MM.1S (cell line): ENCODE data around the gene CYP46A1.

Experiments
- DNase-seq: peaks from one replicate; pipeline ENCODE4 v3.0.0-alpha.2; 2015
- H2AFZ ChIP-seq: fragments of 300-600 bp; sonication (generic); 2 replicates; pipeline ENCODE4 v1.6.0; 2016; ENCODE audit warnings: antibody characterized with exemption, low read length
- H3F3A ChIP-seq: fragments of 300-600 bp; sonication (generic); 2 replicates; pipeline ENCODE4 v1.6.1; 2016; ENCODE audit warnings: mild to moderate bottlenecking, antibody characterized with exemption, low read length, moderate library complexity, mixed read lengths; ENCODE audit not compliant: insufficient read depth
- H3K27ac ChIP-seq: fragments of 300-600 bp; sonication (generic); 2 replicates; pipeline ENCODE4 v1.5.1; 2016; ENCODE audit warnings: mild to moderate bottlenecking, low read length
- H3K27me3 ChIP-seq: fragments of 300-600 bp; sonication (generic); replicated peaks from 2 replicates; pipeline ENCODE4 v1.6.0; 2016; ENCODE audit warnings: low read length; ENCODE audit not compliant: insufficient read depth
- H3K36me3 ChIP-seq: fragments of 300-600 bp; sonication (generic); replicated peaks from 2 replicates; pipeline ENCODE4 v1.6.1; 2016; ENCODE audit warnings: mild to moderate bottlenecking, low read length, mixed read lengths; ENCODE audit not compliant: insufficient read depth
- H3K4me1 ChIP-seq: fragments of 300-600 bp; sonication (generic); 2 replicates; pipeline ENCODE4 v1.6.1; 2016; ENCODE audit warnings: low read length, mixed read lengths
- H3K4me2 ChIP-seq: fragments of 300-600 bp; sonication (generic); 2 replicates; pipeline ENCODE4 v1.6.0; 2016; ENCODE audit warnings: low read depth, low read length
- H3K4me3 ChIP-seq: fragments of 300-600 bp; sonication (generic); 2 replicates; pipeline ENCODE4 v1.5.1; 2016; ENCODE audit warnings: low read length, mixed read lengths
- H3K79me2 ChIP-seq: fragments of 300-600 bp; sonication (generic); 2 replicates; pipeline ENCODE4 v1.6.1; 2016; ENCODE audit warnings: mixed run types, low read length, mixed read lengths
- H3K9ac ChIP-seq: fragments of 300-600 bp; sonication (generic); 2 replicates; pipeline ENCODE4 v1.6.1; 2016; ENCODE audit warnings: low read length, mixed read lengths
- H3K9me2 ChIP-seq: fragments of 300-600 bp; sonication (generic); replicated peaks from 2 replicates; pipeline ENCODE4 v1.6.1; 2016; ENCODE audit warnings: mild to moderate bottlenecking, low read length, mixed read lengths; ENCODE audit not compliant: insufficient read depth
- H3K9me3 ChIP-seq: fragments of 300-600 bp; sonication (generic); replicated peaks from 2 replicates; pipeline ENCODE4 v1.6.1; 2016; ENCODE audit warnings: mild to moderate bottlenecking, low read length, mixed read lengths; ENCODE audit not compliant: insufficient read depth
- H4K20me1 ChIP-seq: fragments of 300-600 bp; sonication (generic); 2 replicates; pipeline ENCODE4 v1.6.1; 2016; ENCODE audit warnings: mild to moderate bottlenecking, low read length, moderate library complexity, mixed read lengths; ENCODE audit not compliant: insufficient read depth
- CTCF ChIP-seq: fragments of 300-600 bp; sonication (generic); IDR thresholded peaks from 2 replicates; pipeline ENCODE4 v1.5.1; 2016; ENCODE audit warnings: antibody characterized with exemption, low read length, mixed read lengths
- EZH2 ChIP-seq: fragments of 300-600 bp; sonication (generic); optimal IDR thresholded peaks from 2 replicates; pipeline ENCODE3; 2017; ENCODE audit warnings: low read depth, mild to moderate bottlenecking, antibody characterized with exemption, low read length, mixed read lengths
- EZH2phosphoT487 ChIP-seq: fragments of 300-600 bp; sonication (generic); IDR thresholded peaks from 2 replicates; pipeline ENCODE4 v1.6.1; 2018; ENCODE audit warnings: antibody characterized with exemption, low read length

CYP46A1 gene

DNA sequence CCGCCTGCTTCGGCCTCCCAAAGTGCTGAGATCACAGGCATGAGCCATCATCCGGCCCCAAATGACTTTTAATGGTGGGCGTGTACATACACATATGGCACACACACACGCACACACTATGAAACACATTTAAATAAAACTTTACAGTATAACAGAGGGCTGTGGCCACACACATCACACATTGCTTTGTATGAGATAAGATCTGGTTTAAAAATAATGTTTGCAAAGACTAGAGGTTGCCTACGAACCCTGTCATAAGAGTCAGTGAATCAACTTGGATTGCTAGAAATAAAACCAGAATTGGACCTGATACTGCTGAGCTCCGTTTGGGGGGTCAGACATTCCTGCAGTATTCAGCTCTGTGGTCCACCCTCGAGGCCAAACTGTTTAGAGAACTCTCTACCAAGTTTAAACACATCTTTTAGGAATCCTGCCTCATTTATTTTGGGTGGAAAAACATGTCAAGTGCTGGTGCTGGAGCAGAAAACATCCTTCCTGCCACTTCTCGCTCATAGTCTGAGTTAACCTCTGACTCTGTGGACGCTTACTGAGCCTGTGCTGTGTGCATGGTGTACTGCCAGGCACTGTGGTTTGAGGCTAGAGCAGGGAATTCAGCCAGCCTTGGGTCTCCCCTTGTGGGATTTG lies 61.3 kb downstream of the CYP46A1 start:
- Histone ChIP-seq H2AFZ (no peak overlapping the region), H3K4me1 (no peaks in the 10 kb centered on the region), H3K9ac (no peak overlapping the region), H3K27me3 (peaks cover 24% of the 10 kb centered on the region), H3K9me2 (no peaks in the 10 kb centered on the region), H3K4me3 (no peak overlapping the region), H3K36me3 (no peaks in the 10 kb centered on the region), H3K79me2 (no peaks in the 10 kb centered on the region), H3K4me2 (no peak overlapping the region), H3F3A (no peaks in the 10 kb centered on the region), H3K27ac (no peak overlapping the region), H3K9me3 (no peaks in the 10 kb centered on the region), H4K20me1 (no peaks in the 10 kb centered on the region)
- DNase-seq = no peak
- no peak for TF ChIP-seq CTCF

- TF ChIP-seq EZH2phosphoT487 = no peak
- no peak for TF ChIP-seq EZH2
- no peak for TF ChIP-seq CTCF
These were observed 63.1 kb downstream of the CYP46A1 start for GRCh38 chr14:99747167-99747566.

GRCh38 chr14:99747582-99748330 lies 63.7 kb downstream of the CYP46A1 start:
- DNase-seq = no peak
- H3K4me2 ChIP-seq = no peak overlapping the region
- no peaks in the 10 kb centered on the region for H3K4me1 ChIP-seq
- no peaks in the 10 kb centered on the region for H3K9me3 ChIP-seq
- H3K27me3 ChIP-seq = peaks cover 36% of the 10 kb centered on the region
- TF ChIP-seq EZH2phosphoT487 (no peak), CTCF (no peak)
- H2AFZ ChIP-seq = no peak overlapping the region
- H3F3A ChIP-seq = no peaks in the 10 kb centered on the region
- H3K36me3 ChIP-seq = no peaks in the 10 kb centered on the region
- H3K9ac ChIP-seq = no peak overlapping the region
- H3K79me2 ChIP-seq = no peaks in the 10 kb centered on the region
- no peak overlapping the region for H3K4me3 ChIP-seq
- H3K27ac ChIP-seq = no peak overlapping the region
- H3K9me2 ChIP-seq = no peaks in the 10 kb centered on the region
- H4K20me1 ChIP-seq = no peaks in the 10 kb centered on the region

More at GRCh38 chr14:99747167-99747566, 63.1 kb downstream of the CYP46A1 start:
- no peaks in the 10 kb centered on the region for H3K9me2 ChIP-seq
- no peak for DNase-seq
- H3K4me3 ChIP-seq = no peak overlapping the region
- no peaks in the 10 kb centered on the region for H3K9me3 ChIP-seq
- H3K27me3 ChIP-seq = peaks cover 31% of the 10 kb centered on the region
- H3K9ac ChIP-seq = no peak overlapping the region
- H4K20me1 ChIP-seq = no peaks in the 10 kb centered on the region
- H3K36me3 ChIP-seq = no peaks in the 10 kb centered on the region
- no peak overlapping the region for H3K27ac ChIP-seq
- no peaks in the 10 kb centered on the region for H3K4me1 ChIP-seq
- no peak overlapping the region for H3K4me2 ChIP-seq
- H2AFZ ChIP-seq = no peak overlapping the region
- H3K79me2 ChIP-seq = no peaks in the 10 kb centered on the region
- no peaks in the 10 kb centered on the region for H3F3A ChIP-seq
